HG03060 (cell line): Measurements from ENCODE around the gene PAH.
"Not testable (repeated sequence)": the region's sequence is repeated elsewhere in the genome, so short reads cannot be mapped to it uniquely, and the experiment has no call there.

ENCODE experiments used
- ATAC-seq: cut with Tn5 transposase; IDR thresholded peaks from one replicate; pipeline ENCODE4 v1.9.1; 2021; ENCODE audit warnings: low read depth, moderate number of reproducible peaks; ENCODE audit not compliant: unreplicated experiment

PAH gene

DNA sequence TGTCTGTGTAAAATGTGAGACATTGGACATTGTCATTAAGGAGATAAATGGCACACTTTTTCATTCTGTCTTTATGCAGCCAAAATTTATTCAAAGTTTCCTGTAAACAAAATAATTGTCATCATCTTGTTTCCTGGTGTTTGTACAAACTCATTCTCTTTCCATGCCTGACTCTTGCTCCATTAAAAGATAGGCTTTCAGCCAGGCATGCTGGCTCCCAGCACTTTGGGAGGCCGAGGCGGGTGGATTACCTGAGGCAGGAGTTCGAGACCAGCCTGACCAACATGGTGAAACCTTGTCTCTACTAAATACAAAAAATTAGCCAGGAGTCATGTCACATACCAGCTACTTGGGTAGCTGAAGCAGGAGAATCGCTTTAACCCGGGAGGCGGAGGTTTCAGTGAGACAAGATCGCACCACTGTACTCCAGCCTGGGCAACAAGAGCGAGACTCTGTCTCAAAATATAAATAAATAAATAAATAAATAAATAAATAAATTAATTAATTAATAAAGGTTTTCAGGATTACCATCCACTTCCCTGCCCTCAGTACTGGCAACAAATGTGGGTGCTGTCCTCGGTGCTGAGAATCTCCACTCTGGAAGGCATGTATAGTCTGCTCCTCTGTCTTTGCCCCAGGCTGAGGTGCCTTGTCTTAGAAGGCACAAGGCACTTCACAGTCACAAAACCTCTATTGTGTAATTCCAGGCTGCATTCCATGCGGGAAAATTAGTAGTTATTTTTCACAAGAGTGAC is 83.2 kb downstream of the PAH start:
- ATAC-seq, result no peak

DNA sequence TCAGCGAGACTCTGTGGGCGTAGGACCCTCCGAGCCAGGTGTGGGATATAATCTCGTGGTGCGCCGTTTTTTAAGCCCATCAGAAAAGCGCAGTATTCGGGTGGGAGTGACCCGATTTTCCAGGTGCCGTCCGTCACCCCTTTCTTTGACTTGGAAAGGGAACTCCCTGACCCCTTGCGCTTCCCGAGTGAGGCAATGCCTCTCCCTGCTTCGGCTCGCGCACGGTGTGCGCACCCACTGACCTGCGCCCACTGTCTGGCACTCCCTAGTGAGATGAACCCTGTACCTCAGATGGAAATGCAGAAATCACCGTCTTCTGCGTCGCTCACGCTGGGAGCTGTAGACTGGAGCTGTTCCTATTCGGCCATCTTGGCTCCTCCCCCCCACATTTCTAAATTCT is 84.2 kb downstream of the PAH start:
- ATAC-seq, result not testable (repeated sequence)

DNA sequence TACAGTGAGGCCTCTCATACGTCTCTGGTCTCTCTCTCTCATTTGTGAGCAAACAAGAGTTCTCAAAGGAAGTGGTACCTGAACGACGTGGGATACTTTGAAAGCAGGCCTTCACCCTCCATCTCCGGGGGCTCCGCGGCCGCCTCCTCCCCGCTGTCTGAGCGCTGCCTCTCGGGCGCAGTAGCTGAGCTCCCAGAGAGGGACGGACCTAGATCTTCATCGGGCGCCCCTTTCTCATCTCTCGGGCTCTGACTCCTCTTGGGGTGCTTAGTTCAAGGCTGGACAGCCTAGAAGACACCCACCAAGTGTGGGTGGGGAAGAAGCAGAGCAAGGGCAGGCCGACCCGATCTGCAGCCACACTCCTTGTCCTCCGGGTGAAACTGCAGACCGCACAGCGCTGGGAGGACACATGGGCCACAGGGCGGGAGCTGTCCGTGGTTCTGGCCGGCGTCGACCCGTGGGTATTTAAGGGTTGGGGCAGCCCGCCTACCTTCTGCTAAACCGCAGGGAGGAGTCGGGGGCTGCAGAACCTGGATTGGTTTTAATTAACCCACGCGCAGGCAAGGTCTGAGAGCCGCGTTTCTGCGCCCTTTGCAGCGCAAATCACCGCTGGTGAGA is 92.7 kb downstream of the PAH start:
- ATAC-seq, result no peak

DNA sequence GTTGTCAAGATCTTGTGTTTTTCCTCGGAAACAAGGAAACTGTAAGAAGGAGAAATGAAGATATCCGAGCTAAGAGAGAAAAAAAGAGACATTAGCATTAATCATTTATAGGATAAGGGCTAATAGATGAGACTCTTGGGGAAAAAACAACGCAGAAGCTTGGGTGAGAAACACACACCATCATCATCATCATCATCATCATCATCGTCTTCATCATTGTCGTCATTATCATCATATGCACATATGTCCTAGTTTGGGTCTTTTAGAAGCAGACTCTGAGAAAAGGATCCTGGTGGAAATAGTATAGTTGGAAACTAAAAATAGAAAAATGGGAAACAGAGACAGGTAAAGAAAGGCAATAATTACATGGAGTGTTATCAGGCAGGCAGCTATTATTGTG is 95.9 kb downstream of the PAH start:
- no peak for ATAC-seq

DNA sequence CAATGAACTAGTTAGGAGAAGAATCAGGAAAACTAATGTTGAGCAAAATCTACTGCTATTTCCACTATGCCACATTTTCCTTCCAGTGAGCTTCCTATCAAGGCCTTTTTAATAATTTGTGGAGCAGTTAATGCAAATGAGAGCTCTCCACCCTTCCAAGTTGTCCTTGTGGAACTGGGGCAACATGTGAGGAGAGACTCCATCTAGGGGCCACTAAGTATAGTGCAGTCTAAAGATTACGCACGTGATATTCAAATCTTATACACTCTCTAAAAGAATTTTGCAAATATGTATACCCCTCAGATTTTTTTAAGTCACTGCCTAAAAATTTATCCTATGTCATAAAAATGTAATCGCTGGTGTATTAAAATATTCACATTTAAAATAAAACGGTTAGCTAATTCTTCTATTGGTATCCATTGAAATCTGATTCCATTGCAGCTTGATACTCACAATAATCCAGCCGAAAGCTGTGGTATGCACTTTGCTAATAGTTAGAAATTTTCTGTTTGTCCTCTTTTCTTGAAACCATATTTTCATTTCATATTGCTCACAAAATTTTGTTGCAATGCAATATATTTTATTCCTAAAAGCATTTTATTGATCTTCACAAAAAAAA is 100.1 kb downstream of the PAH start:
- no peak for ATAC-seq

DNA sequence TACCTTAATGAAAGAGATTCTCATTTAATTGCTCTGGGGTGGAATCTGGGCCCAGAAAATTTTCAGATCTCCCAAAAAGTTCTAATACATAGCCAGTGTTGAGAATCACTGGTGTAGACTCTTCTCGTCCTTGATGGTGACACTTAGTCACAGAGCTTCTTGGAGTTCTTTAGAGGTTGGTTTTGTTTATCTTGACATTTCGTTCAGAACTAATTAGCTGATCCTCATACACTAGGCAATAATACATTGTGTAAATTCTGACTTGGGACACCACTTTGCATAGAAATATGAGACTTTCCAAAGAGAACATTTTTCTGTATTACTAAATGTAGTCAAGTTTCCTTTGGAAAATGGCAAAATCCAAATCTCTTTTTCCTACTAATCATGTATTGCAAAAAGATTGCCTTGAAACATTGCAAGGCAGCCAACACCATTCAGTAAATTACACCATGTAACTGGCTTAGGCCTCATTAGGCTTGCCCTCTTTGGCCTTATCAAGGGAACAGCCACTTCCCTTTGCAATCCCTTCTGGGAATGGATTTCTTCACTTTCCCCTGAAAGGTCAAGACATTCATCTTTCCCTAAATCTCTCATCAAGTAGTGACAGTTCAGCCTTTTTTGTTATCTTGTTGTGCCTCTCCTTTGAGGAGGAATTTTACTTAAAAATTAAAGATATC is 102.2 kb downstream of the PAH start:
- no peak for ATAC-seq

DNA sequence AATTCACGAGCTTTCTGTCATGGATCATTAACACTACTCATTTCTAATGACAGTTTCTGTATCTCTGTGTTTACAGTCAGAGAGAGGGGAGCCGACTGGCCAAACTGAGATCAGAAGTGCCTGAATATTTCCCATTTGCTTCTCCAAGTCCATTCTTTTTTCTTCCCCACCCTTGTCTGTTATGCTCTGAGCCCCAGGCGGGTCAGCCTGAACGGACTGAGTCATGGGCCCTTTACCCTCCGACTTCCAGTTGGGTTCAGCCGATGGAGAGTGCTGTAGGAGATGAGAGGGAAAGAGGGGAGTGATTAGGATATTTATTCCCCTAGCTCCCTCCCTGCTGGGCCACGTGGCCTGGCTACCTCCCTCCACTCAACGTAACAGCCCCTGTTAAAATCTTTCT is 104.7 kb downstream of the PAH start:
- no peak for ATAC-seq

DNA sequence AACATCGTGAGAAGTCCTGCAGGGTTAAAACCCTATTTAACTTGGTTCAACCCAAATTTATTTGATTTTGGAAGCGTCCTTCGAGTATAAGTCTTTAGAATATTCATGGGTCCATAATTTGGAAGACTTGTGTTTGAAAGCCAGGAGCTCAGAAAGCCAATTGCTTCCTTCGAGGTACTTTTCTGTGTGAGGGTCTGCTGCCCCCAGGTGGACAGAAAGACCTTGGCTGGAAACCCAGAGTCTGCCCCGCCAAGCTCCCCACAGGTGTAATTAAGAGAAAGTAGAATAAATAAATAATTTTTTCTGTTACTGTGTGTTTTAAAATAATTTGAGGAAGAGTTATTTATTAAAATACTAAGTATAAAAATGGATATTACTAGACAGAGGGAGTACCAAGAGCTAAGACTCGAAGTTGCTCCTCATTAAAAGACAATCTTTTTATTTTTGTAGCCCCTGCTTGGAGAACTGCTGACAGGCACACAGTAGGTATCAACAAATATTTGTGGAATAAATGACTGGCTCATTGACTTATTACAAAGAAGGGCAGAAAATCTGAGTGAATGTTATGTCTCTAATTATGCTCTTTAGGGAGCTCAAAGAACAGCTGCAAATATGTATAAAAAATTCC is 105.8 kb downstream of the PAH start:
- no peak for ATAC-seq

DNA sequence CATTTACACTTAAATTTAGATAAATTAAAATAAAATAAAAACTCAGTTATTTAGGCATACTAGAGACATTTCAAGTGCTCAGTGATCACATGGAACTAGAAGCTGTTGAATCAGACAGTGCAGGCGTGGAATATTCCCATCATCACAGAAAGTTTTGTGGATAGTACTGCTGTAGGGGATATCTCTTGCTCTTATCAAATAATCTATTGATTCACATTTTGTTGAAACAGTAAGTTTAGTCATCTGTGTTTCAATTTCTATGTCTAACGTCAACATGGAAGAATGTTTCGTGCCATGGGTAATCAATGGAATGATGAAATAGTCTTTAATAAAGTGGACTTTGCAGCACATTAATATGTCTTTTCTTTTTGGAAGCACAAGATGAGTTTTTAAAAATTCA is 108.6 kb downstream of the PAH start:
- no peak for ATAC-seq

DNA sequence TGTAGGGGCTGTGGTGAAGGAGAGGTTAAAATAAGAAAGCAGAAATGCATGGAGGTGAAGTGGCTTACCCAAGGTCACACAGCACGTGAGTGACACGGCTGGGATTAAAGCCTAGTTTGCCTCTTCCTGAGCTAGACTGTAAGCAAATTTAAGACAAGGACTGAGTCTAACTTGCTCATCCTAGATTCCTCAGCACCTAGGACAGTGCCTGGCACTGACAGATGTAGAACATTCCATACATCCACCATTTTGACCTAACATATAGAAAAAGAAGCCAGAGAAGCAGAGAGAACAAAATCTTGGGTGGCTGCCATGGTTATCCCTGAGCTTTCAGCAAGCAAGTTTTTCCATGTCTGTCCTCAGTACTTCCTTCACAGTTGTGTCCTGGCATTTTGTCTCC is 110.5 kb downstream of the PAH start:
- no peak for ATAC-seq

DNA sequence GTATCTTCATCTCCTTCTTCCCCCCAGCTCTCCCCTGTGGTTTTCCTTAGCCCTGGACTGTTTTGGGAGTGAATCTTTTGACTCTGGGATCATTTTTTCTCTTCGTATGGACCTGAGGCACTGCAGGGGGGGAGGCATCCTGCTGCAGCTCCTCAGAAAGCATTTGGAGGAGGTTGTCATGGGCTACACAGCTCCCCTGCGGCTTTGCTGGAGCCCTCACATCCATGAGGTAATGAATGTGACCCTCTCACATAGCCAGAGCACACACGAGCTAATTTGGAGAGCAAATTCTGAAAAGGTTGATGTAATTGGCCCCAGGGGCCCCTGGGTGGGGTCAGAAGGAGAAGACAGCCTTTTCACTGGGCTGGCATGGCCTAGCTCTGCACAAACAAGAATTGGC is 110.9 kb downstream of the PAH start:
- ATAC-seq, result no peak

DNA sequence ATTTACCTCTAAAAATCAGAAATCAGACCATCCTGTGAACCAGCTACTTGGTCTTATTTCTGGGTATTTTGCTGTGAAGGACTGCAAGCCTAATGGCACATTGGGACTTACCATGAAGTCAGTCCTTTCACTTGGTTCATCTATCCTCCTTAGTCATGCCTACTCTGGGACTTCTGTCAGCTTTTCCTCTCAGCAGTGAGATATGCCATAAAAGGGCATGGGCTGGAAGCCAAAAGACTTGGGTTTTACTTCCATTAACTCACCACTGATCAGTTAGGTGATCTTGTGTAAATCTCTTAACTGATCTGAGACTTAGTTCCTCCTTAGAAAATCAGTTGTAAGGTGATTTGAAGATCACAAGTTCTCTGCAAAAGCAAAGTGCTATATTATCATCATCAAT is 116.5 kb downstream of the PAH start:
- ATAC-seq, result no peak

DNA sequence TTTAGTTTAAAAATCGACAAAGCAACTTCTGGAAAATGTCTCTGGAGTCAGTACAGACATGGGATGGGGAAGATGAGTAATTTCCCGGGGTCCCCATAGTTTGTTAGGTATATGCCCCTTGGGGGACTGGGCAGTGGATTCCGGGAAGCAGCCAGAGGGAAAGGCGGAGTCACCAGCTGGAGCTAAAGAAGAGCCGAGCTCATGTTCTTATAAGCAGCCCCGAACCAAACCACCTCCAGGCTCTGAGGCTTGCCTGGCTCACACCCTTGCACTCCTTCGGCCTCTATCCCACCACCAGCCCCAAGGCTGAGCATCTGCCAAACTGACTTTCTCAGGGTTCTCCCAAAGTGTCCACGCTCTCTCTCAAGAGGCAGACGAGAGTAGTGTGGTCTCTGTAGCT is 117.8 kb downstream of the PAH start:
- ATAC-seq, result no peak

DNA sequence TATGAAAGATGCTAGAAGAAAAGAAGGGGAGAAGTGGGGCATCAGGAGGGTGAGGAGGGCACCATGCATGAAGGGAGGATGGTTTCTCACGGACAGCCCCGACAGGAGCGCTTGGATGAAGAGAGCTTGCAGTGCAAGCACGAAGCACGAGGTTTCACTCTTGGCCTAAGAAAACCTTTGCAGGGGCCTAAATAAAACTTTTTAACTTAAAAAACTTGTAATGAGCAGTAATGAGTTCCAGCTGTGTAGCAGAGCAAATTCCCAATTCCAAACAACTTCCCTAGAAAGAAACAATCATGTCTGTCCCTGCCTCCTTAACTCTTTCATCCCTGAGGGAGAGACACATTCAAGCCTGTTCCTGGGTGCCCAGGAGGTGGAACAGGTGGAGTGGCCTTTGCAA is 119.5 kb downstream of the PAH start:
- no peak for ATAC-seq

DNA sequence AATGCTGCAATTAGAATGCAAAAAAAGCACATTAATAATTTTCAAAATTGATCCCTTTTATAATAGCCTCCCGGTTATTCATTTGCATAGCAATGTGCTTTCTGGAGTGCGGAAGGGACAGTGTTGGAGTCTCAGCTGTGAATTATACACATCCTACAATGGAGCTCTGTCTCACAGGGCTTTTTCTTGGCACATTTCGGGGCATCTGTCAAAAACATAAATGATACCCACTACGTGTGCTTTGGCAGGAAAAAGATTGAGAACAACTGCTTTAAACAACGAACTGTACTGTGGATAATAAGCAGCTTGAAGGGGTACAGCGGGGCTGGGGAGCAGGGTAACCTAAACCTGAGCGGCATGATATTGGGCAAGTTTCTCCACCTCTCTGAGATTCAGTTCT is 123.1 kb downstream of the PAH start:
- ATAC-seq, result no peak
